Panc1 (cell line): ENCODE results near the gene NANOS2.

Experiments used
- CTCF ChIP-seq: fragments of 450-650 bp; IDR thresholded peaks from 2 replicates; pipeline ENCODE4 v1.5.1; 2017; ENCODE audit warnings: mild to moderate bottlenecking
- POLR2AphosphoS5 ChIP-seq: IDR thresholded peaks from 2 replicates; pipeline ENCODE4 v1.6.1; 2012; ENCODE audit warnings: mild to moderate bottlenecking, low read depth, low read length, moderate library complexity
- SIN3A ChIP-seq: IDR thresholded peaks from 2 replicates; pipeline ENCODE4 v1.6.1; 2012; ENCODE audit warnings: low read depth, mild to moderate bottlenecking, low read length, moderate library complexity, borderline replicate concordance; ENCODE audit not compliant: insufficient read depth
- TF ChIP-seq, protein P1 (sequence below), 2 experiments: IDR thresholded peaks; 2 replicates each; pipeline ENCODE4 v1.6.1; 2011 to 2012; ENCODE audit warnings: low read depth in 2 of 2, control low read depth in 1 of 2, low read length in 1 of 2, mild to moderate bottlenecking in 1 of 2, moderate library complexity in 1 of 2; ENCODE audit not compliant: insufficient read depth in 1 of 2

- TF ChIP-seq CTCF (no peak), SIN3A (no peak), POLR2AphosphoS5 (no peak)
- TF ChIP-seq, protein P1, sequence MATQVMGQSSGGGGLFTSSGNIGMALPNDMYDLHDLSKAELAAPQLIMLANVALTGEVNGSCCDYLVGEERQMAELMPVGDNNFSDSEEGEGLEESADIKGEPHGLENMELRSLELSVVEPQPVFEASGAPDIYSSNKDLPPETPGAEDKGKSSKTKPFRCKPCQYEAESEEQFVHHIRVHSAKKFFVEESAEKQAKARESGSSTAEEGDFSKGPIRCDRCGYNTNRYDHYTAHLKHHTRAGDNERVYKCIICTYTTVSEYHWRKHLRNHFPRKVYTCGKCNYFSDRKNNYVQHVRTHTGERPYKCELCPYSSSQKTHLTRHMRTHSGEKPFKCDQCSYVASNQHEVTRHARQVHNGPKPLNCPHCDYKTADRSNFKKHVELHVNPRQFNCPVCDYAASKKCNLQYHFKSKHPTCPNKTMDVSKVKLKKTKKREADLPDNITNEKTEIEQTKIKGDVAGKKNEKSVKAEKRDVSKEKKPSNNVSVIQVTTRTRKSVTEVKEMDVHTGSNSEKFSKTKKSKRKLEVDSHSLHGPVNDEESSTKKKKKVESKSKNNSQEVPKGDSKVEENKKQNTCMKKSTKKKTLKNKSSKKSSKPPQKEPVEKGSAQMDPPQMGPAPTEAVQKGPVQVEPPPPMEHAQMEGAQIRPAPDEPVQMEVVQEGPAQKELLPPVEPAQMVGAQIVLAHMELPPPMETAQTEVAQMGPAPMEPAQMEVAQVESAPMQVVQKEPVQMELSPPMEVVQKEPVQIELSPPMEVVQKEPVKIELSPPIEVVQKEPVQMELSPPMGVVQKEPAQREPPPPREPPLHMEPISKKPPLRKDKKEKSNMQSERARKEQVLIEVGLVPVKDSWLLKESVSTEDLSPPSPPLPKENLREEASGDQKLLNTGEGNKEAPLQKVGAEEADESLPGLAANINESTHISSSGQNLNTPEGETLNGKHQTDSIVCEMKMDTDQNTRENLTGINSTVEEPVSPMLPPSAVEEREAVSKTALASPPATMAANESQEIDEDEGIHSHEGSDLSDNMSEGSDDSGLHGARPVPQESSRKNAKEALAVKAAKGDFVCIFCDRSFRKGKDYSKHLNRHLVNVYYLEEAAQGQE (IDR thresholded peaks at IDR 0.05; ENCODE audit: insufficient read depth in 1 of 2, low read depth in 2 of 2, low read length in 1 of 2), result no peak
Observed at GRCh38 chr19:45876411-45877197, 38.0 kb downstream of the NANOS2 start.
